OCI-M2 (cell line): ENCODE measurements around the gene CHST14.

Experiments
- DNase-seq: peaks from one replicate; lab custom pipeline; 2025; ENCODE audit not compliant: unreplicated experiment; lab: John Stamatoyannopoulos, UW

CHST14 gene

GRCh38 chr15:40487816-40488682 lies 17.3 kb downstream of the CHST14 start:
- DNase-seq = no peak

DNA sequence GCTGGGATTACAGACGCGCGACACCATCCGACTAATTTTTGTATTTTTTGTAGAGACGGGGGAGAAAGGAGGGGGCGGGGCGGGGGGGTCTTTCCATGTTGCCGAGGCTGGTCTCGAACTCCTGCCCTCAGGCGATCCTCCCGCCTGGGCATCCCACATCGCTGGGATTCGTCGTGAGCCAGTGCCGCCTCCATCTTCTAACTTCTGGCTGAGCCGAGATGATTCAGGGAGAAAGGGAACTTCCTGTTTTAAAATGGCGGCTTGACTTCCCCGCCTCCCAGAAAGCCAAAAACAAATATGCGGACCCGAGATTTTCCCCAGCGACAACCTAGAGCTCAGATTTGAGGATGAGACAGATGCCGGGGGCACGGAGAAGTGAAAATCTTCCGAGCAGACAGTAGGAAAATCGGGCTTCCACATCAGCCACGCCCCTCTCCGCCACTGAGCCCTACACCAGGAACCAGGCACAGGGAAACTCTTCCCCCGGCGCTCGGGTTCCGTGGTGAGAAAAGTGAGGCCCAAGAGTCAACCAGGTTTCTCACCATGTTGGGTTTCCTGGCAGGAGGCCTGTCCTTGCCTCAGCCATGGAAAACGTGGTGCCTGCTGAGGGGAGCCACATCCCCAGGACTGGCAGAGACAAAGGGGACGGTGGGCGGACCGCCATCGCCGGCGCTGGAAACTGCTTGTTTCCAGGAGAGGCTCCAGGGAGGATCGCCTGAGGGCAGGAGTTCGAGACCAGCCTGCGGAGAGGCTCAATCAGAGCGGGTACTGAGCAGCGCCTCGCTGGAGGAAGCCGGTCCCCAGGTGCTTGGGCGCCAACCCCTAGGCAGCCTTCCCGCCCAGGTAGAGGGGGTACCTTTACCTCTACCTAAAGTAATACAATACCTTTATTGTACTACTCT lies 18.7 kb downstream of the CHST14 start:
- no peak for DNase-seq

DNA sequence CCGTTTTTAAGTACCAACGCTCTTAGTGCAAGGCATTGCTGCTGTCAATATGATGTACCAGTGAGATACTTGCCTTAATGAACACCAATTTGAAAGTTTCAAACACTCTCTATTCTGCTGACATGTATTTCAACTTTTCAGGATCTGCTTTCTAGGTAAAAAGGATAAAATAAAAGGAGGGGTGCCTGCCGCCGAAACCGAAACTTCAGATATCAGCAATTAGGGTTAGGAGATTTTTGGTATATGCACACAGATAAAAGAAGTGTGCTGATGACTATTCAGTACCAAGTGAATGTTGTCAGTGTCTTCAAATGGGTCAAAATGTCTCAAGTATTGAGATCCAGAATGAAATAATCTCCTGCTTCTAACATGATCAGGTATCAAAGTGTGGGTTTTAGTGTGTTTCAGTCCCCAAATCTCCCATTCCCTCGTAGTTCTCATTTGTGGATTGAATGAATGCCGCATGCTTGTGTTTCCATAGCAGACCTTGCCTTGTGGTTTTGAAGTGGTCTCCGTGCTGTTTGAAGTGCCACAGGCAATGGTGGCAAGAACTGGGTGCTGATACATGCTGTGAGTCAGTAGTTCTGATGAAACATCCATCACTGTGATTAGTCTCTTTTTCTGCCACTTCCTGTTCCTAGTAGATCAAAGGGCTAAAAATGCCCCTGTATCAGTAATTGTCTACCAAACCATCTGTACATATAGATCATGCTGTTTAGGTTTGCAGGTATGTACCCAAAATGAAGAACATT lies 22.5 kb downstream of the CHST14 start:
- DNase-seq = no peak

DNA sequence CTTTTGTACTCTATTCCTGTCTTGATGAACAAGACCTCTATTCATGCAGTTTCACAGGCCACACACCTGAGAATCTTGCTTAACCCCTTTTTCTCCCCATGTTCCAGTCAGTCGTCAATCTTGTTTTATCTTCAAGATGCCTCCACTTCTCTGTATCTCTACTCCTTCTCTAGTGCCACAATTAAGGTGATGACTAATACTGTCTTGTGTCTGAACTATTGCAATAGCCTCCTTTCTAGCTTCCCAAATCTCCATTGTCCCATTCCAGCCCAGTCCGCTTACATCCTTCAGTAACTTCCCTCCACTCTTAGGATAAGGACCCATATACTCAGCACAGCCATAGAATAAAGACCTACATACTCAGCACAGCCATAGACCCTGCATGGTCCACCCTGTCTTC lies 24.7 kb downstream of the CHST14 start:
- DNase-seq = no peak

- no peak for DNase-seq
Measured at GRCh38 chr15:40498418-40498817, 27.6 kb downstream of the CHST14 start.

- no peak for DNase-seq
Measured at GRCh38 chr15:40498891-40499290, 28.1 kb downstream of the CHST14 start.

- DNase-seq = no peak
Measured at GRCh38 chr15:40499931-40500330, 29.1 kb downstream of the CHST14 start.

DNA sequence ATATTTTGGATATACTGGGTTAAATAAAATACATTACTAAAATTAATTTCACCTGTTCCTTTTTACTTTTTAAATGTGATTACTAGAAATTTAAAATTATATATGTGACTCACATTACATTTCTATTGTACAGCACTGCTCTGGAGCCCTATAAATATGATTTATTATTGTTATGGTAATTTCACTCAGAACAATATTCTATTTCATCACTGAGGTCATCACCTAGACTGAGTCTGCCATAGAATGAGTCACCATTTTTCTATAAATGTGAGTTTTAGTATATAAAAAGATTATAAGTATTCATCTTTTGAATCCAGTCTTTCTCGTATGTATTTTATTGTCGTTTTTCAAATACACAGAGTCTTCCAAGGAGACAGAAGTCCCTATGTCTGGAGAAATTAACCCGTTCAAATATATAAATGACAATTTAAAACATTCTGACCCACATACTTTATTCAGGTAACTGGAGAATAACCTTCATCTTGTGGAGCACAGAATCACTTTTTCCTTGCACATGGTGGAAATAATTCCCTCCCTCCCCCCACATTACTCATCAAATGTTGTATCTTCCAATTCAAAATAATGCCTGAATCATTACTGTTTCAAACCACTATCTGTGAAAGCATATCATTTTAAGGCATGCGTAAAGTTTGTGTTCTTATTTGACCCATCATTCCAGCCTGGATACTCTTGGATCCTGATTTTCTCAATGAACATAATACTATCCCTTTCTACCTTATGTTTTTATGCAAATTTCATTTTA lies 30.0 kb downstream of the CHST14 start:
- DNase-seq = no peak

DNA sequence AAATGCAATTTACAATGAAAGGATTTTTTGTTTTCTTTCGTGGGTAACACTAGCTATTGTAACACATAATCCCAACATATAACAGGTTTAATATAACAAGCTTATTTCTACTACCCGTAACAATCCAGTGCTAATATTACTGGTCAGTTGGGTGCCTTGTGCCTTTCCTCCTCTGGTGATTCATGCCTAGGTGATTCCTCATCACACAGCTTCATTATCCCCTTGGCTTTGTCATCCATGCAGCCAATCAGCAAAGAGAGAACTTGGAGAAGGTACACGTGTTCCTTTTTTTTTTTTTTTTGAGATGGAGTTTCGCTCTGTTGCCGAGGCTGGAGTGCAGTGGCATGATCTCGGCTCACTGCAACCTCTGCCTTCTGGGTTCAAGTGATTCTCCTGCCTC lies 30.7 kb downstream of the CHST14 start:
- DNase-seq = no peak

DNA sequence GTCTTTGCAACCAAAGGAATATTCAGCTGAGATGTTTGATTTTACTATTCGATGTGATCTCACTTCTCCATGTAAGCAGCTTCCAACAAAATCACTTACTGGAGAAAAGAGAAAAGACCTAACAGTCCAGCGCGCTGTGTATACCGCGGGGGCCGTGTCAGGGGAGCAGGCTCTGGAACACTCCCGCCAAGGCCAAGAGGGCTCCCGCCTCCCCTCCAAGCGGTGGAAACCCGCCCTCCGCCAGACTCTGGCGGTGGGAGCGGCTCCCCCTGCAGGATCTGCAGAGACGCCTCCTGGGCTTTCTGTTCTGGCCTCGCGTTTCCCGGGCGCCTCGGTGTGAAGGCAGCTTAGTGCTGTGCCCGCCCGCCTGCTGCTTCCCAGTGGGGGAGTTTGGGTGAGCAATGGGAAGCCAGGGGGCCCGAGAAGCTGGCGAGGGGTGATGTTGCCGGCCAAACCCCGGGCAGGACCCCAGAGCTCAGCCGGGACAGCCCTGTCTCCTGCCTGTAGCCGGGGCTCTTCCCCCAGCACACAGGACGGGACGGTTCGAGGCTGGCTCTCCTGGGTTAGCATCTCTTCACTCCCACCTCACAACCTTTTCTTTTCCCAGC lies 36.3 kb downstream of the CHST14 start:
- DNase-seq = peak; percentile 40

GRCh38 chr15:40508216-40508615 lies 37.4 kb downstream of the CHST14 start:
- DNase-seq = no peak

DNA sequence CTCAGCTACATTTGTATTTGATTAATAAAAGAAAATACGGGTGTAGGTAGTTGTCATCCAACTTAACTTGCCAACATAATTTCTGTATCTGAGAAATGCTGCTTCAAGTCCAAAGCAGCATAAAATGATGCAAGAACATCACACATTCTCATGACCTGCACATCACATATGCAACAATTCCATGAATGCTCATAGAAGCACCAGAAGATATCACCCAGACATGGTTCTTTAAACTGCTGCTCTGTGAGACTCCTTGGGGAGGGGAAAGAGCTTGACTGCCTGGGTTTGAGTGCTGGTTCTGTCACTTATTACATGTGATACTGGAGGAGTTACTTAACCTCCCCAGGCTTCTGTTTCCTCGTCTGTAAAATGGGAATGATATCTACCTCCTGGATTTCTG lies 39.4 kb downstream of the CHST14 start:
- no peak for DNase-seq

- no peak for DNase-seq
Measured at GRCh38 chr15:40511093-40511471, 40.3 kb downstream of the CHST14 start.

DNA sequence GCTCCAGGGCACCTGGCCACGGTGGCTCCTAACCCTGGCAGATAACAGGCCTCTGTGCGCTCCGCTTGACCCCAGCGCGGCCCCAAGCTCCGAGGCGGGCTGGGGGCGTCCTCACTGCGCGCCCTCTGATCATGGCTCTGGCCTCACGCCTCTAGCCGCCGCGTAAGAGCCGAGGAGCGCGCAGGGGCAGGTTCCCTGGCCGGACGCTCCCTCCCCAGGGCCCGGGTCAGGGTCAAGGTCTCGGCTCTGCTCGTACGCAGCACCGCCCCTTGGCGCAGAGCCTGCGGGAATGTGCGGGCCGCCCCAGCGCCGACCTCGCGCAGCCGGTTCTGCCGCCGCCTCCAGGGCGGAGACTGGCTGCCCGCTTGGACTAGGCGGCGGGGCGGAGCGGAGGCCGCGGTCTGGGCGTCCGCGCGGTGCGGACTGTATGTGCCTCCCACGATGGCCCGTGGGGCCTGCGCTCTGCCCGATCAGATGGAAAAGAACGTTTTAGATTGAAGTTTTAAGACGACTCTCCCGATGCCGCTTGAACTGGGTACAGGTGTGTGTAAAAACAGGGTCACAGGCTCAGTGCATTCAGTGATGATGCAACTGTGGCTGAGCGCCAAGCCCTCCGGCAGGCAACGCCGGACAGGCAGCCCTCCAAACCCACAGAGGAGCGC lies 40.8 kb downstream of the CHST14 start:
- no peak for DNase-seq

GRCh38 chr15:40512440-40512839 lies 41.7 kb downstream of the CHST14 start:
- DNase-seq = no peak

DNA sequence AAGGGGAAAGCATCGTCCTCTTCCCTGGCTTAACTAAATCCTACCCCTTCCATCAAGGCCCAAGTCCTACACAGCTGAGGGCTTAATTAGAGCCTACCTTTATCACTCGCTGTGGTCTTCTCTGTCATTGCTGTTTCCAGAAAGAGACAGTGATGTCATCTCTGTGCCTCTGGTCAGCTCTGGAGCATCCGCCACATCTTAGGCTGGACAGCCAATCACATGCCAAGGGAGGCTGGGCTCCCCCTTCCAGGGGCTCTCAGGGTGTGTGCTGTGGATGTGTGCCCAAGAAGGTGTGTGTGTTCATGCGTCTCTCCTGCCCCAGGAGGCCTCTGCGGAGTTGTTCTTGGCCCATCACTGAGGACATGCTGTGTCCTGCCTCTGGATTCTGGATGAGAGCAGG lies 42.8 kb downstream of the CHST14 start:
- DNase-seq = no peak

DNA sequence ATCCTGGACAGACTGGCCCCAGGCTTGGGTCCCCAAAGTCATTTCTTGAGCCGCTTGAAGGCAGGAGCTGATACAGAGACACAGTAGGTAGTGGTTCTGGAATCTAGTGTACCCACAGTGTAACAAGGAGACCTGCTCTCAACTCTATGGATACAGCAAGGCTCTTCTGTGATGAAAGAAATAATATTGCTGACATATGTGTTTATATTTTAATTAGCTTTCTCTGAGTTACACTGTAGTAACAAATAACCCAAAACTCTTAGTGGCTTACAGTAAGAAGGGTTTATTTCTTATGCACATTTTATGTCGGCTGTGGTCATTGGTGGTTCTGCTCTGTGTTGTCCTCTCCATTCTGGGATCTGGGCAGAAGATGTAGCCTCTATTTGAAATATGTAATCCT lies 45.5 kb downstream of the CHST14 start:
- no peak for DNase-seq
